Ovary (tissue), 3 donors: ENCODE measurements around the gene TTC13.

Experiments used
- EP300 ChIP-seq: sonication (generic); formaldehyde crosslinking; IDR thresholded peaks from one replicate; pipeline ENCODE4 v1.6.1; 2017; ENCODE audit warnings: antibody characterized with exemption
- POLR2A ChIP-seq: fragments of 450-650 bp; IDR thresholded peaks from one replicate; pipeline ENCODE4 v1.6.1; 2017; ENCODE audit warnings: antibody characterized with exemption, mild to moderate bottlenecking, moderate library complexity
- TF ChIP-seq, protein P1 (sequence below), 3 donors: fragments of 450-650 bp in 2 of 3; fragments of 200-600 bp in 1 of 3; IDR thresholded peaks; one replicate each; pipeline versions ENCODE4 v1.5.1 to v1.8.0; 2016 to 2022; ENCODE audit warnings: antibody characterized with exemption in 3 of 3, mild to moderate bottlenecking in 1 of 3
- donor health status: DM: no; HTN: no; CAD: no.

DNA sequence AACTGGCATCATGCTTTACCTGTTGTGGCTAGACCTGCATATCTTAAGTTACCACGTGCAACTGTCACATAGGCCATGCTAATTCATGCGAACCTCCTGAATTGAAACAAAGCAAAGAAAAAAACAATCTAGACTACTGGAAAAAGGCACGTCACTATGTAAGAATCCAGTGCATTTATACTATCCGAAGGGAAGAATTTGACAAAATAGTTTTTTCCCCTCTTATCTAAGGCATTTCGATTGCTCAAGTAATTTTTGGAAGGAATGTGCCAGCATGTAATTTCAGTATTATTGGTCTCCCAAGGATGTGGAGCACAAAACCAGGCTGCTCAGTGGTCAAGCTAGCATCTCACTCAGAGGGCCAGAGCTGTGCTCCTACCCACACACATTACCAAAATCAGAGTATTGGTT is 78.8 kb downstream of the TTC13 start:
- TF ChIP-seq, protein P1, sequence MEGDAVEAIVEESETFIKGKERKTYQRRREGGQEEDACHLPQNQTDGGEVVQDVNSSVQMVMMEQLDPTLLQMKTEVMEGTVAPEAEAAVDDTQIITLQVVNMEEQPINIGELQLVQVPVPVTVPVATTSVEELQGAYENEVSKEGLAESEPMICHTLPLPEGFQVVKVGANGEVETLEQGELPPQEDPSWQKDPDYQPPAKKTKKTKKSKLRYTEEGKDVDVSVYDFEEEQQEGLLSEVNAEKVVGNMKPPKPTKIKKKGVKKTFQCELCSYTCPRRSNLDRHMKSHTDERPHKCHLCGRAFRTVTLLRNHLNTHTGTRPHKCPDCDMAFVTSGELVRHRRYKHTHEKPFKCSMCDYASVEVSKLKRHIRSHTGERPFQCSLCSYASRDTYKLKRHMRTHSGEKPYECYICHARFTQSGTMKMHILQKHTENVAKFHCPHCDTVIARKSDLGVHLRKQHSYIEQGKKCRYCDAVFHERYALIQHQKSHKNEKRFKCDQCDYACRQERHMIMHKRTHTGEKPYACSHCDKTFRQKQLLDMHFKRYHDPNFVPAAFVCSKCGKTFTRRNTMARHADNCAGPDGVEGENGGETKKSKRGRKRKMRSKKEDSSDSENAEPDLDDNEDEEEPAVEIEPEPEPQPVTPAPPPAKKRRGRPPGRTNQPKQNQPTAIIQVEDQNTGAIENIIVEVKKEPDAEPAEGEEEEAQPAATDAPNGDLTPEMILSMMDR (IDR thresholded peaks at IDR 0.05), result no peak
- no peak for TF ChIP-seq POLR2A
- no peak for TF ChIP-seq EP300
